Measurements from ENCODE around the gene DEDD. TPM values are rescaled to one million over a fixed set of nuclear protein-coding genes. Genes with fewer than 3 reads are reported as not detected.

The DEDD gene
- total and polyA plus RNA-seq, 2 of the 13 experiments (the other 11 are each of a cell fraction or from before 2014, with no cell fraction given): 12.6 to 27.8 TPM

- no peak for TF ChIP-seq HNF4G (IDR thresholded peaks at IDR 0.05; ENCODE audit: borderline replicate concordance, low read depth, low read length)
- no peak; the same call in 1 of the 2 replicates for TF ChIP-seq HNF4G (CRISPR knock-in tag; IDR thresholded peaks at IDR 0.05; ENCODE audit: borderline replicate concordance, low read depth)
- TF ChIP-seq ZFAT (CRISPR knock-in tag; conservative IDR thresholded peaks at IDR 0.05): no peak
- TF ChIP-seq KAT2B (IDR thresholded peaks at IDR 0.05; ENCODE audit: borderline replicate concordance, low read depth, low read length): no peak
- TF ChIP-seq PAXIP1 (CRISPR knock-in tag; conservative IDR thresholded peaks at IDR 0.05): peak; percentile 34; the same call in 1 of the 2 replicates
- TF ChIP-seq HOXA7 (CRISPR knock-in tag; IDR thresholded peaks at IDR 0.05): no peak
- no peak for TF ChIP-seq ZNF770 (CRISPR knock-in tag; IDR thresholded peaks at IDR 0.05)
- no peak for TF ChIP-seq RFX3 (CRISPR knock-in tag; IDR thresholded peaks at IDR 0.05)
- TF ChIP-seq SALL2 (CRISPR knock-in tag; IDR thresholded peaks at IDR 0.05): peak; percentile 89
- TF ChIP-seq STAG1 (CRISPR knock-in tag; IDR thresholded peaks at IDR 0.05): no peak
- peak; percentile 45; the same call in 1 of the 2 replicates for TF ChIP-seq GLI4 (CRISPR knock-in tag; IDR thresholded peaks at IDR 0.05; ENCODE audit: borderline replicate concordance)
- TF ChIP-seq CTCF (CRISPR knock-in tag; IDR thresholded peaks at IDR 0.05): no peak
- TF ChIP-seq MED1 (CRISPR knock-in tag; IDR thresholded peaks at IDR 0.05): peak; percentile 76; the same call in 1 of the 2 replicates
- peak; percentile 79 for TF ChIP-seq ZNF563 (CRISPR knock-in tag; IDR thresholded peaks at IDR 0.05)
- TF ChIP-seq EZH2 (conservative IDR thresholded peaks at IDR 0.05; ENCODE audit: low read depth, low read length): no peak
- TF ChIP-seq HMGA1 (CRISPR knock-in tag; conservative IDR thresholded peaks at IDR 0.05): no peak
Observed at GRCh38 chr1:161117759-161118581, 14.5 kb downstream of the DEDD start, which contains the start of the genes NIT1 and PFDN2 (continued).

All from HepG2 (cell line).